WTC11 (cell line): ENCODE measurements around the gene CDK6.

Source experiments
- CTCF ChIP-seq: fragments of 200-600 bp; IDR thresholded peaks from 2 replicates; pipeline ENCODE4 v1.8.0; 2022; ENCODE audit warnings: antibody characterized with exemption
- E2F5 ChIP-seq: sonication (generic); formaldehyde crosslinking; IDR thresholded peaks from 2 replicates; pipeline ENCODE4 v1.8.1; 2022; ENCODE audit warnings: mild to moderate bottlenecking, moderate library complexity, missing genetic modification reagents
- FOXJ3 ChIP-seq: sonication (generic); formaldehyde crosslinking; IDR thresholded peaks from 2 replicates; pipeline ENCODE4 v1.9.0; 2021; ENCODE audit warnings: missing genetic modification reagents, mild to moderate bottlenecking, borderline replicate concordance
- FOXK1 ChIP-seq: sonication (generic); formaldehyde crosslinking; IDR thresholded peaks from 2 replicates; pipeline ENCODE4 v1.8.0; 2022; ENCODE audit warnings: mild to moderate bottlenecking, moderate library complexity, missing genetic modification reagents
- GTF2I ChIP-seq: fragments of 250-450 bp; sonication (Bioruptor Pico); conservative IDR thresholded peaks from 2 replicates; pipeline ENCODE4 v1.4.0; 2021; ENCODE audit warnings: mild to moderate bottlenecking
- TEAD1 ChIP-seq: sonication (generic); formaldehyde crosslinking; IDR thresholded peaks from 2 replicates; pipeline ENCODE4 v1.8.0; 2022; ENCODE audit warnings: mild to moderate bottlenecking, missing genetic modification reagents
- USF1 ChIP-seq: sonication (generic); formaldehyde crosslinking; IDR thresholded peaks from 2 replicates; pipeline ENCODE4 v1.8.0; 2022; ENCODE audit warnings: mild to moderate bottlenecking, missing genetic modification reagents
- ZMAT4 ChIP-seq: fragments of 250-450 bp; sonication (Bioruptor Pico); IDR thresholded peaks from 2 replicates; pipeline ENCODE4 v1.9.0; 2021; ENCODE audit warnings: mild to moderate bottlenecking
- ZNF512 ChIP-seq: sonication (generic); formaldehyde crosslinking; IDR thresholded peaks from 2 replicates; pipeline ENCODE4 v1.8.1; 2022; ENCODE audit warnings: missing genetic modification reagents, borderline replicate concordance

- TF ChIP-seq CTCF = no peak
- no peak for TF ChIP-seq E2F5 (CRISPR knock-in tag)
- no peak for TF ChIP-seq USF1
- TF ChIP-seq FOXJ3 (CRISPR knock-in tag) = no peak
- no peak for TF ChIP-seq FOXK1 (CRISPR knock-in tag)
- no peak for TF ChIP-seq TEAD1 (CRISPR knock-in tag)
- TF ChIP-seq ZNF512 = no peak
- TF ChIP-seq GTF2I (CRISPR knock-in tag) = no peak
- TF ChIP-seq ZMAT4 (CRISPR knock-in tag) = no peak
Observed at GRCh38 chr7:92648067-92648466, 188.3 kb downstream of the CDK6 start.
